ENCODE data around the gene DUSP16. TPM values are rescaled to one million over a fixed set of nuclear protein-coding genes. Genes with fewer than 3 reads are reported as not detected.

Gene DUSP16
- total RNA-seq, 1 donor from 2014 or later: 26.1 TPM

DNA sequence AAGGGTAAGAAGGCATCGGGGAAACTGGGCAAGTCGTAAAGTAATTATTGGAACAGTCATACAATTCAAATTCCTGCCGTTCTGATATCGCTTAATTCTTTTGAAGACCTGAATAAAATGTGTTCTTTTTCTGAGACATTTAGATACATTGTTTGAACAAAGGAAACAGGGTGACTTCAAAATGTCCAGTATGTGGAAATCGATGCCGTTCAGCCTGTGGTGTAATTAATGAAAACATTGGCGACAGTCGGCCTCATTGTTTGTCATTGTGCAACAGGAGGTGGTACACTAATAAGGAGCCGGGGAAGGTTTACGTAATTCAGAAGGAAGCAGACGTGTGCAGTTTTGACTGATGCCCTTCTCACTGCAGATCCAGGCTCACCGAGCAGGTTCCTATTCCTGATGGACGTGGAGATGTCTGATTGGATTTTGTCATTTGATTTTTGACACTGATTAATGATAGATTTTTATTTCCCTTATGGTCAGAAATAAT, 113.1 kb downstream of the DUSP16 start:
- peaks cover 12% of the 10 kb centered on the region for H3K4me1 Mint-ChIP-seq
- no peaks in the 10 kb centered on the region for H3K36me3 ChIP-seq
- H2AFZ ChIP-seq (replicated peaks): no peak overlapping the region
- no peak for DNase-seq (ENCODE audit: low spot score)
- H3K4me2 ChIP-seq: no peak overlapping the region
- peaks cover 4% of the 10 kb centered on the region for H4K20me1 ChIP-seq (ENCODE audit: low read depth)
- H3K4me1 ChIP-seq: no peaks in the 10 kb centered on the region
- TF ChIP-seq, protein P1, sequence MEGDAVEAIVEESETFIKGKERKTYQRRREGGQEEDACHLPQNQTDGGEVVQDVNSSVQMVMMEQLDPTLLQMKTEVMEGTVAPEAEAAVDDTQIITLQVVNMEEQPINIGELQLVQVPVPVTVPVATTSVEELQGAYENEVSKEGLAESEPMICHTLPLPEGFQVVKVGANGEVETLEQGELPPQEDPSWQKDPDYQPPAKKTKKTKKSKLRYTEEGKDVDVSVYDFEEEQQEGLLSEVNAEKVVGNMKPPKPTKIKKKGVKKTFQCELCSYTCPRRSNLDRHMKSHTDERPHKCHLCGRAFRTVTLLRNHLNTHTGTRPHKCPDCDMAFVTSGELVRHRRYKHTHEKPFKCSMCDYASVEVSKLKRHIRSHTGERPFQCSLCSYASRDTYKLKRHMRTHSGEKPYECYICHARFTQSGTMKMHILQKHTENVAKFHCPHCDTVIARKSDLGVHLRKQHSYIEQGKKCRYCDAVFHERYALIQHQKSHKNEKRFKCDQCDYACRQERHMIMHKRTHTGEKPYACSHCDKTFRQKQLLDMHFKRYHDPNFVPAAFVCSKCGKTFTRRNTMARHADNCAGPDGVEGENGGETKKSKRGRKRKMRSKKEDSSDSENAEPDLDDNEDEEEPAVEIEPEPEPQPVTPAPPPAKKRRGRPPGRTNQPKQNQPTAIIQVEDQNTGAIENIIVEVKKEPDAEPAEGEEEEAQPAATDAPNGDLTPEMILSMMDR (IDR thresholded peaks at IDR 0.05): no peak
- TF ChIP-seq EZH2phosphoT487 (IDR thresholded peaks at IDR 0.05) (no peak), EZH2 (IDR thresholded peaks at IDR 0.05) (no peak)
- H3K27me3 ChIP-seq: no peaks in the 10 kb centered on the region
- H3F3A ChIP-seq (ENCODE audit: low read depth): no peaks in the 10 kb centered on the region
- no peak overlapping the region for H3K4me3 ChIP-seq
- no peaks in the 10 kb centered on the region for H3K79me2 ChIP-seq (ENCODE audit: low read depth)
- no peaks in the 10 kb centered on the region for H3K27me3 Mint-ChIP-seq (ENCODE audit: insufficient read depth, low read depth)
- H3K27ac ChIP-seq: no peak overlapping the region
- H3K27ac Mint-ChIP-seq: no peak overlapping the region
- no peaks in the 10 kb centered on the region for H3K36me3 Mint-ChIP-seq
- no peak overlapping the region for H3K4me3 Mint-ChIP-seq
- no peaks in the 10 kb centered on the region for H3K9me3 ChIP-seq (ENCODE audit: low read depth)
- H3K9me3 Mint-ChIP-seq: no peaks in the 10 kb centered on the region
- H3K9ac ChIP-seq: no peak overlapping the region

DNA sequence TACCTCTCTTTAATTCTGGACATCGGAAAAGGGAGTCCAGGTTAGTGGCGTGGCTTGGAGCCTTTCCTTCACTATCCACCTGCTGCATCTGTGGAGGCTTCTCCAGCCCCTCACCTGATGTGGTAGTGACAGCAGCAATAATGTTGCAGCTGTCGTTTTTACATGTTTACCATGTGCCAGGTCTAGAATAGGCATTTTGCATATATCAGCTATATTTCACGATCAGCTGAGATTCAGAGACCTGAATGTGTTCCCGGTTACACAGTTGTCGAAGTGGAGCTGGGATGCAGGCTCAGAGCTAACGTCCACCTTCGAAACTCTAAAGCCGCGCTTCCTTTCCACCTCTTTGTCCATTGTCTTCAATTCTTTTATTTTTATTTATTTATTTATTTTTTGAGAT, 114.8 kb downstream of the DUSP16 start:
- H3K36me3 Mint-ChIP-seq: no peaks in the 10 kb centered on the region
- no peak overlapping the region for H3K27ac ChIP-seq
- H3K4me1 Mint-ChIP-seq: peaks cover 10% of the 10 kb centered on the region
- no peaks in the 10 kb centered on the region for H3F3A ChIP-seq (ENCODE audit: low read depth)
- H3K4me2 ChIP-seq: no peak overlapping the region
- no peak overlapping the region for H3K4me3 ChIP-seq
- no peak for DNase-seq (ENCODE audit: low spot score)
- no peaks in the 10 kb centered on the region for H3K79me2 ChIP-seq (ENCODE audit: low read depth)
- H4K20me1 ChIP-seq (ENCODE audit: low read depth): peaks cover 4% of the 10 kb centered on the region
- no peaks in the 10 kb centered on the region for H3K9me3 Mint-ChIP-seq
- no peaks in the 10 kb centered on the region for H3K4me1 ChIP-seq
- H3K9me3 ChIP-seq (ENCODE audit: low read depth): no peaks in the 10 kb centered on the region
- no peak overlapping the region for H3K27ac Mint-ChIP-seq
- no peaks in the 10 kb centered on the region for H3K27me3 Mint-ChIP-seq (ENCODE audit: insufficient read depth, low read depth)
- TF ChIP-seq EZH2phosphoT487 (IDR thresholded peaks at IDR 0.05): no peak
- TF ChIP-seq EZH2 (IDR thresholded peaks at IDR 0.05): no peak
- TF ChIP-seq, protein P1 (IDR thresholded peaks at IDR 0.05): no peak
- no peak overlapping the region for H2AFZ ChIP-seq (replicated peaks)
- no peak overlapping the region for H3K4me3 Mint-ChIP-seq
- no peaks in the 10 kb centered on the region for H3K27me3 ChIP-seq
- H3K36me3 ChIP-seq: no peaks in the 10 kb centered on the region
- no peak overlapping the region for H3K9ac ChIP-seq

DNA sequence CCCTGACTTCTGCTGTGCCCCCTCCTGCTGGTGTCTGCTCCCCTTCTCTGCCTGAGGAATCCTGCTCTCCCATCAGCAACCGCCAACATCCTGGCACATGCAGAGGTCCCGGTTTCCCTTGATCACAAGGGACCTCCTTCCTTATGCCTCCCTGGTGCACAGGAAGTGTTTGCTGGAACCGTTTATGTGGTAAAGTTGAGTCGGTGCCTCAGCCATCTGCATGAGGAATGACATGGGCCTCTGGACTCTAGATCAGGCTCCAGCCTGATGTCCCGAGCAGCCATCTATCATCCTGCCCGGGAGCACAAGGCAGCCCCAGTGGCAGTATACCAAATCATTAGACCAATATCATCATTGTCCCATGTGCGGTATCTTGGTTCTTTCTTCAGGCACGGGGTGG, 115.4 kb downstream of the DUSP16 start:
- Histone ChIP-seq H3K27me3 (no peaks in the 10 kb centered on the region), H3K27ac (no peak overlapping the region), H3K9ac (no peak overlapping the region), H3F3A (ENCODE audit: low read depth) (no peaks in the 10 kb centered on the region), H3K4me1 (no peaks in the 10 kb centered on the region), H2AFZ (replicated peaks) (no peak overlapping the region), H3K36me3 (no peaks in the 10 kb centered on the region), H3K79me2 (ENCODE audit: low read depth) (no peaks in the 10 kb centered on the region), H3K9me3 (ENCODE audit: low read depth) (no peaks in the 10 kb centered on the region), H3K4me2 (no peak overlapping the region), H3K4me3 (no peak overlapping the region), H4K20me1 (ENCODE audit: low read depth) (peaks cover 4% of the 10 kb centered on the region)
- Mint-ChIP-seq H3K4me1 (peaks cover 10% of the 10 kb centered on the region), H3K27me3 (ENCODE audit: insufficient read depth, low read depth) (no peaks in the 10 kb centered on the region), H3K4me3 (no peak overlapping the region), H3K27ac (no peak overlapping the region), H3K36me3 (no peaks in the 10 kb centered on the region), H3K9me3 (no peaks in the 10 kb centered on the region)
- TF ChIP-seq EZH2phosphoT487 (IDR thresholded peaks at IDR 0.05) (no peak), EZH2 (IDR thresholded peaks at IDR 0.05) (no peak)
- TF ChIP-seq, protein P1 (IDR thresholded peaks at IDR 0.05): no peak
- no peak for DNase-seq (ENCODE audit: low spot score)

All from neural progenitor cell (in vitro differentiated cells).